Ovary (tissue), 9 donors: ENCODE data around the gene CTNND2. TPM values are rescaled to one million over a fixed set of nuclear protein-coding genes. Genes with fewer than 3 reads are reported as not detected.

ENCODE experiments used
- DNase-seq, 5 donors: peaks; one replicate each; pipeline ENCODE4 v3.0.0-alpha.2; 2019 to 2020
- H3K27ac ChIP-seq, 2 donors: fragments of 200-600 bp; one replicate each; pipeline versions ENCODE4 v1.5.1 to v1.8.0; 2019 to 2022
- H3K27me3 ChIP-seq: fragments of 200-600 bp; one replicate; pipeline ENCODE4 v1.8.0; 2022
- H3K36me3 ChIP-seq: fragments of 200-600 bp; sonication (generic); one replicate; pipeline ENCODE4 v1.5.1; 2019
- H3K4me1 ChIP-seq: one replicate; pipeline ENCODE4 v1.8.1; 2013; ENCODE audit warnings: mild to moderate bottlenecking, moderate library complexity; ENCODE audit not compliant: insufficient read depth
- H3K4me3 ChIP-seq: fragments of 200-600 bp; sonication (generic); one replicate; pipeline ENCODE4 v1.5.1; 2017
- H3K9me3 ChIP-seq, 2 donors: fragments of 200-600 bp in 1 of 2; sonication (generic) in 1 of 2; one replicate each; pipeline versions ENCODE4 v1.5.1 to v1.8.1; 2013 to 2019; ENCODE audit warnings: mild to moderate bottlenecking in 1 of 2, moderate library complexity in 1 of 2
- EP300 ChIP-seq: sonication (generic); formaldehyde crosslinking; IDR thresholded peaks from one replicate; pipeline ENCODE4 v1.6.1; 2017; ENCODE audit warnings: antibody characterized with exemption
- POLR2A ChIP-seq: fragments of 450-650 bp; IDR thresholded peaks from one replicate; pipeline ENCODE4 v1.6.1; 2017; ENCODE audit warnings: antibody characterized with exemption, mild to moderate bottlenecking, moderate library complexity
- WGBS, 3 donors: extraction: QIAGEN DNeasy Blood & Tissue Kit in 1 of 3; methylation state at CpG; one replicate each; pipeline versions ENCODE4 v1.1.5 to v1.1.7; 2013 to 2017; 5-methylcytosine and 5-hydroxymethylcytosine counted together
- intact Hi-C, 4 donors: fragments of 100-400 bp; cut with DNase I; formaldehyde crosslinking; loops; one replicate each; pipeline versions ENCODE4 v1.11.0 to v1.15.1; 2022 to 2023
- polyA plus RNA-seq, 2 donors: library from polyadenylated mRNA; stranded (reverse); fragments of 200-250 nt in 1 of 2; fragments of 350-450 nt in 1 of 2; fragmentation: Illumina TruSeq in 1 of 2; extraction: RNeasy Lipid Tissue Mini Kit (QIAGEN cat#74804) in 1 of 2; gene quantifications; one replicate each; pipeline ENCODE4 v1.2.3, GENCODE V29; 2013 to 2014
- total RNA-seq, 7 donors: library from RNA; depleted of rRNA in 2 of 7; stranded (reverse); fragments of >200 nt in 2 of 7; fragmentation: NEBNext Ultra II Directional in 3 of 7; extraction: Animal tissue kit (Norgen Biotek cat#: 25700) in 3 of 7; gene quantifications; one replicate each; pipeline versions ENCODE4 v1.1.0 to v1.2.4, GENCODE V29; 2016 to 2023
- TF ChIP-seq, protein P1 (sequence below), 3 donors: fragments of 450-650 bp in 2 of 3; fragments of 200-600 bp in 1 of 3; IDR thresholded peaks; one replicate each; pipeline versions ENCODE4 v1.5.1 to v1.8.0; 2016 to 2022; ENCODE audit warnings: antibody characterized with exemption in 3 of 3, mild to moderate bottlenecking in 1 of 3
- donor health status: DM: no; HTN: no; CAD: no; lungs with moderate emphysema.
- donor health status: DM: no; HTN: no; CAD: no.
- donor health status: Bipolar disorder and iron deficiency.
- donor health status: DM: yes; HTN: yes; CAD: no.
- donor health status: DM: no; HTN: no; CAD: no.
- donor health status: DM: yes; HTN: yes; CAD: no.

CTNND2 gene
- total and polyA plus RNA-seq, 9 donors = 0.52 to 13.2 (median 2.3) TPM

DNA sequence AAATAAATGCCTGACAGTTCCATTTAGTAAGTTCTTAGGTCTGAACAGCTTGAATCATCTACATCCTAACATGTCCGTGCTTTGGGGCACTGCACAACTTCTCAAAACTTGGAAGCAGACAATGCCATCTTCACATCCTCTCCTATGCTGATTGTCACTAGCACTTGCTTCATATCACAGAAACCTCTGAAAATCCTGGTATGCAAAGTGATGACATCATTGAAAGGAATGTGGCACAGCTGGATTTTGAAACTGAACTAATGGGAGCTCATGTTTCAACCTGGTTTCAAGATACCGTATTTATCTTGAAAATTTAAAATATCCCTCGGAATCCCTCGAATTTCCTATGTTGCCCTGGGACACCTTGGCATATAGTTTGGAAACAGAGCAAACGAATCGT lies 653.0 kb downstream of the CTNND2 start:
- WGBS, 3 donors = 14 to 40% (median 14%) methylated on average over 6 of the region's 6 CpGs
- Histone ChIP-seq H3K36me3 (no peaks in the 10 kb centered on the region), H3K9me3 (no peaks in the 10 kb centered on the region), H3K27me3 (no peaks in the 10 kb centered on the region), H3K27ac (no peak overlapping the region), H3K4me1 (no peaks in the 10 kb centered on the region), H3K4me3 (no peak overlapping the region)
- intact Hi-C loops = no loop called here
- no peak for TF ChIP-seq EP300
- no peak for DNase-seq

- intact Hi-C loops = no loop called here
- Histone ChIP-seq H3K27ac (no peak overlapping the region), H3K4me1 (no peaks in the 10 kb centered on the region), H3K27me3 (no peaks in the 10 kb centered on the region), H3K36me3 (no peaks in the 10 kb centered on the region), H3K9me3 (no peaks in the 10 kb centered on the region), H3K4me3 (no peak overlapping the region)
- 84 to 86% (median 85%) methylated on average over 4 of the region's 4 CpGs for WGBS, 3 donors
- no peak for DNase-seq
- TF ChIP-seq EP300 = no peak
- no peak for TF ChIP-seq POLR2A
- TF ChIP-seq, protein P1, sequence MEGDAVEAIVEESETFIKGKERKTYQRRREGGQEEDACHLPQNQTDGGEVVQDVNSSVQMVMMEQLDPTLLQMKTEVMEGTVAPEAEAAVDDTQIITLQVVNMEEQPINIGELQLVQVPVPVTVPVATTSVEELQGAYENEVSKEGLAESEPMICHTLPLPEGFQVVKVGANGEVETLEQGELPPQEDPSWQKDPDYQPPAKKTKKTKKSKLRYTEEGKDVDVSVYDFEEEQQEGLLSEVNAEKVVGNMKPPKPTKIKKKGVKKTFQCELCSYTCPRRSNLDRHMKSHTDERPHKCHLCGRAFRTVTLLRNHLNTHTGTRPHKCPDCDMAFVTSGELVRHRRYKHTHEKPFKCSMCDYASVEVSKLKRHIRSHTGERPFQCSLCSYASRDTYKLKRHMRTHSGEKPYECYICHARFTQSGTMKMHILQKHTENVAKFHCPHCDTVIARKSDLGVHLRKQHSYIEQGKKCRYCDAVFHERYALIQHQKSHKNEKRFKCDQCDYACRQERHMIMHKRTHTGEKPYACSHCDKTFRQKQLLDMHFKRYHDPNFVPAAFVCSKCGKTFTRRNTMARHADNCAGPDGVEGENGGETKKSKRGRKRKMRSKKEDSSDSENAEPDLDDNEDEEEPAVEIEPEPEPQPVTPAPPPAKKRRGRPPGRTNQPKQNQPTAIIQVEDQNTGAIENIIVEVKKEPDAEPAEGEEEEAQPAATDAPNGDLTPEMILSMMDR (IDR thresholded peaks at IDR 0.05) = no peak
These were observed 655.3 kb downstream of the CTNND2 start for GRCh38 chr5:11248966-11249365.

DNA sequence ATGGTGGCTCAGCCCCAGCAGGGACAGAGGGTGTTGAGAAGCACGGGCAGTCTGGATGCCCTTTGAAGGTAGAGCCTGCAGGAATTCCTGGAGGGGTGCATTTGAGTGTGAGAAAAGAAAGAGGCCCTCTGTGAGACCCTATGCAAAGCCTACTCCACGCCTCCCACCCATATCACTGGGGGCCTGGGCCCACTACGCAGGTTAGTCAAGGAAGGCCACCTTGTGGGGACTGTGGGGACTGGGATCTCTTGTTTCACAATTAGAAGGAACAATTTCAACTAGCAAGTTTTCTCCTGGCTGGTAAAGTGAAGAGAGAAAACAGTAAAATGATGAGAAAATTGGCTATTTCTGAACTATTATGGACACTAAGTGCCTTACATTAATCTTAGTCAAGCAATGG lies 657.0 kb downstream of the CTNND2 start:
- DNase-seq = no peak
- no peaks in the 10 kb centered on the region for H3K9me3 ChIP-seq
- no peaks in the 10 kb centered on the region for H3K36me3 ChIP-seq
- no peaks in the 10 kb centered on the region for H3K27me3 ChIP-seq
- WGBS, 3 donors = 83 to 87% (median 86%) methylated on average over 3 of the region's 3 CpGs
- no peak overlapping the region for H3K4me3 ChIP-seq
- intact Hi-C loops = no loop called here
- TF ChIP-seq, protein P1 (IDR thresholded peaks at IDR 0.05) = no peak
- TF ChIP-seq EP300 (no peak), POLR2A (no peak)
- H3K27ac ChIP-seq = no peak overlapping the region
- no peaks in the 10 kb centered on the region for H3K4me1 ChIP-seq

DNA sequence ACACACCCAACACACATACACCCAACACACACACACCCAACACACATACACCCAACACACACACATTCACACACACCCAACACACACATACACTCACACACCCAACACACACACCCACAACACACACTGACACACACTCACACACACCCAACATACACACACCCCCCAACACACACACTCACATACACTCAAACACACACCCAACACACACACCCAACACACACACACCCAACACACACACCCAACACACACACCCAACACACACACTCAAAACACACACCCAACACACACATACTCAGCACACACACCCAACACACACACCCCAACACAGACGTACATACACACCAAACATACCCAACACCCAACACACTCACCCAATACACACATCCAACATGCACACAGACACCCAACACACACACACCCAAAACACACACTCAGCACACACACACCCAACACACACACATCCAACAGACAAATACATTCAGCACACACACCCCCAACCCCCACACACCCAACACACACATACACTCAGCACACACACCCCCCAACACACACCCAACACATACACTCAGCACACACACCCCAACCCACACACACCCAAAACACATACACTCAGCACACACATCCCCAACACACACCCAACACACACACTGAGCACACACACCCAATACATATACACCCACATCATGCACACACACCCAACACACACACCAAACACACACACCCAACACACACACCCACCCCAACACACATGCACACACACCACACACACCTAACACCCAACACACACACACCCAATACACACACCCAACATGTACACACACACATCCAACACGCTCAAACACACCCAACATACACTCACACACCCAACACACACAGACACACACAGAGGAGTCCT lies 663.7 kb downstream of the CTNND2 start:
- Histone ChIP-seq H3K27ac (no peak overlapping the region), H3K36me3 (no peaks in the 10 kb centered on the region), H3K4me1 (no peaks in the 10 kb centered on the region), H3K9me3 (no peaks in the 10 kb centered on the region), H3K4me3 (no peak overlapping the region), H3K27me3 (no peaks in the 10 kb centered on the region)
- no peak for TF ChIP-seq POLR2A
- TF ChIP-seq, protein P1 (IDR thresholded peaks at IDR 0.05) = no peak
- no peak for TF ChIP-seq EP300
- 80 to 87% (median 86%) methylated on average over 2 of the region's 2 CpGs for WGBS, 3 donors
- DNase-seq = no peak
- intact Hi-C loops = no loop called here
